ENCODE data around the gene MRM2. TPM values are rescaled to one million over a fixed set of nuclear protein-coding genes. Genes with fewer than 3 reads are reported as not detected.

The MRM2 gene
- polyA plus RNA-seq, 3 donors, result 9.2 to 32.5 (median 26.7) TPM

DNA sequence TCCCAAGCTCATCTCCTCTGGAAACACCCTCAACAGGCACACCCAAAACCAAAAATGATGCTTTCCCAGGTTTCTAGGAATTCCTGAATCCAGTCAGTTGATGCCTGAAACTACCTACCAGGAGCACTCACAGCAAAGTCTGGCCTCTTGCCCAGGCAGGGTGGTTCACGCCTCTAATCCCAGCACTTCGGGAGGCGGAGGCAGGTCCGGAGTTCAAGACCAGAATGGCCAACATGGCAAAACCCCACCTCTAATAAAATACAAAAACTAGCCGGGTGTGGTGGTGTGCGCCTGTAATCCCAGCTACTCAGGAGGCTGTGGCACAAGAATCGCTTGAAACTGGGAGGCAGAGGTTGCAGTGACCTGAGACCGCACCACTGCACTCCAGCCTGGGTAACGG is 11.1 kb downstream of the MRM2 start:
- Histone ChIP-seq H3K27me3 (ENCODE audit: control insufficient read depth in 2 of 2, insufficient read depth in 2 of 2, low read length in 2 of 2) (no peaks in the 10 kb centered on the region), H3K27ac (ENCODE audit: low read depth in 1 of 2, low read length in 2 of 2) (no peak overlapping the region), H4K20me1 (ENCODE audit: insufficient read depth, low read length) (peaks cover 23% of the 10 kb centered on the region), H3K36me3 (replicated peaks in 1 of 2; ENCODE audit: control insufficient read depth in 1 of 2, insufficient read depth in 2 of 2, low read length in 2 of 2) (peaks cover 47 to 64% of the 10 kb centered on the region in 2 donors), H3K9me3 (replicated peaks in 1 of 2; ENCODE audit: control insufficient read depth in 1 of 2, insufficient read depth in 1 of 2, low read length in 2 of 2) (no peaks in the 10 kb centered on the region), H3K4me3 (replicated peaks in 1 of 3; ENCODE audit: low read depth in 2 of 3, low read length in 3 of 3) (no peak overlapping the region), H3K9ac (ENCODE audit: insufficient read depth, low read length, poor library complexity, severe bottlenecking) (peak overlapping the region; percentile 96), H2AFZ (ENCODE audit: insufficient read depth, low read depth, low read length, poor library complexity, severe bottlenecking) (no peak overlapping the region), H3K79me2 (ENCODE audit: insufficient read depth, low read length) (peaks cover 54% of the 10 kb centered on the region), H3K4me2 (replicated peaks; ENCODE audit: extremely low read depth, low read length, poor library complexity, severe bottlenecking) (no peak overlapping the region), H3K4me1 (ENCODE audit: control insufficient read depth in 1 of 2, insufficient read depth in 2 of 2, low read length in 2 of 2) (peaks cover 13 to 24% of the 10 kb centered on the region in 2 donors)
- peak overlapping the region in 1 of 7 donors; percentile 13 for H3K27ac Mint-ChIP-seq
- no peaks in the 10 kb centered on the region for H3K27me3 Mint-ChIP-seq (ENCODE audit: low read depth in 3 of 3)
- WGBS (ENCODE audit: insufficient coverage), result 100% methylated on average over 3 of the region's 9 CpGs
- TF ChIP-seq, protein P1, sequence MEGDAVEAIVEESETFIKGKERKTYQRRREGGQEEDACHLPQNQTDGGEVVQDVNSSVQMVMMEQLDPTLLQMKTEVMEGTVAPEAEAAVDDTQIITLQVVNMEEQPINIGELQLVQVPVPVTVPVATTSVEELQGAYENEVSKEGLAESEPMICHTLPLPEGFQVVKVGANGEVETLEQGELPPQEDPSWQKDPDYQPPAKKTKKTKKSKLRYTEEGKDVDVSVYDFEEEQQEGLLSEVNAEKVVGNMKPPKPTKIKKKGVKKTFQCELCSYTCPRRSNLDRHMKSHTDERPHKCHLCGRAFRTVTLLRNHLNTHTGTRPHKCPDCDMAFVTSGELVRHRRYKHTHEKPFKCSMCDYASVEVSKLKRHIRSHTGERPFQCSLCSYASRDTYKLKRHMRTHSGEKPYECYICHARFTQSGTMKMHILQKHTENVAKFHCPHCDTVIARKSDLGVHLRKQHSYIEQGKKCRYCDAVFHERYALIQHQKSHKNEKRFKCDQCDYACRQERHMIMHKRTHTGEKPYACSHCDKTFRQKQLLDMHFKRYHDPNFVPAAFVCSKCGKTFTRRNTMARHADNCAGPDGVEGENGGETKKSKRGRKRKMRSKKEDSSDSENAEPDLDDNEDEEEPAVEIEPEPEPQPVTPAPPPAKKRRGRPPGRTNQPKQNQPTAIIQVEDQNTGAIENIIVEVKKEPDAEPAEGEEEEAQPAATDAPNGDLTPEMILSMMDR (IDR thresholded peaks at IDR 0.05), result no peak
- DNase-seq, result no peak
- H3K4me1 Mint-ChIP-seq, result peaks cover 31% of the 10 kb centered on the region
- H3K9me3 Mint-ChIP-seq, result peaks cover 0 to 2% (median 0%) of the 10 kb centered on the region in 7 donors
- intact Hi-C loops (cut with micrococcal nuclease), result no loop called here
- H3K36me3 Mint-ChIP-seq, result peaks cover 50 to 61% of the 10 kb centered on the region in 2 donors
- H3K4me3 Mint-ChIP-seq, result no peak overlapping the region

DNA sequence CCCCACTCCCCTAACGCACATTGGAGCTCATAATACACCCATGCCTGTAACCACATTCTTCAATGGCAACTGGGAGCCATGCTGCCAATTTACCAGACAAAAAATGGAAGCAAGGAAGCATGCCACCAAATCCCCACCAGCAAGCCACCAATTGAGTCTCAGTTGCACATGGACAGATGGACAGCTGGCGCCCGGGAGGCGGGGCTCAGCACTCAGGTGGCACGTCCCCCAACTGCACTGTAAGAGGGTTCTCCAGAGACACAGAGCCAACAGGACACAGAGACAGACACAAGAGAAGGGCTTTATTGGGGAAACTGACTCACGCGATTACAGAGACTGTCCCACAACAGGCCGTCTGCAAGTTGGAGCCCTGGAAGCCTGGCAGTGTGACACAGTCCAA is 11.8 kb downstream of the MRM2 start:
- Histone ChIP-seq H3K9me3 (replicated peaks in 1 of 2; ENCODE audit: control insufficient read depth in 1 of 2, insufficient read depth in 1 of 2, low read length in 2 of 2) (no peaks in the 10 kb centered on the region), H3K36me3 (replicated peaks in 1 of 2; ENCODE audit: control insufficient read depth in 1 of 2, insufficient read depth in 2 of 2, low read length in 2 of 2) (peaks cover 49 to 64% of the 10 kb centered on the region in 2 donors), H2AFZ (ENCODE audit: insufficient read depth, low read depth, low read length, poor library complexity, severe bottlenecking) (no peak overlapping the region), H3K4me3 (replicated peaks in 1 of 3; ENCODE audit: low read depth in 2 of 3, low read length in 3 of 3) (no peak overlapping the region), H3K4me2 (replicated peaks; ENCODE audit: extremely low read depth, low read length, poor library complexity, severe bottlenecking) (no peak overlapping the region), H3K27me3 (ENCODE audit: control insufficient read depth in 2 of 2, insufficient read depth in 2 of 2, low read length in 2 of 2) (no peaks in the 10 kb centered on the region), H3K4me1 (ENCODE audit: control insufficient read depth in 1 of 2, insufficient read depth in 2 of 2, low read length in 2 of 2) (peaks cover 13 to 24% of the 10 kb centered on the region in 2 donors), H4K20me1 (ENCODE audit: insufficient read depth, low read length) (peaks cover 23% of the 10 kb centered on the region), H3K79me2 (ENCODE audit: insufficient read depth, low read length) (peaks cover 50% of the 10 kb centered on the region), H3K9ac (ENCODE audit: insufficient read depth, low read length, poor library complexity, severe bottlenecking) (no peak overlapping the region), H3K27ac (ENCODE audit: low read depth in 1 of 2, low read length in 2 of 2) (no peak overlapping the region)
- Mint-ChIP-seq H3K4me3 (no peak overlapping the region), H3K27ac (peak overlapping the region in 2 of 7 donors; percentile 55 to 67), H3K4me1 (peaks cover 31% of the 10 kb centered on the region), H3K9me3 (peaks cover 0 to 2% (median 0%) of the 10 kb centered on the region in 7 donors), H3K36me3 (peaks cover 52 to 61% of the 10 kb centered on the region in 2 donors), H3K27me3 (ENCODE audit: low read depth in 3 of 3) (no peaks in the 10 kb centered on the region)
- intact Hi-C loops (cut with micrococcal nuclease), result no loop called here
- 97% methylated on average over 8 of the region's 8 CpGs for WGBS (ENCODE audit: insufficient coverage)
- no peak for DNase-seq
- TF ChIP-seq, protein P1 (IDR thresholded peaks at IDR 0.05), result no peak
